Measurements from ENCODE around the gene TLDC2.

DNA sequence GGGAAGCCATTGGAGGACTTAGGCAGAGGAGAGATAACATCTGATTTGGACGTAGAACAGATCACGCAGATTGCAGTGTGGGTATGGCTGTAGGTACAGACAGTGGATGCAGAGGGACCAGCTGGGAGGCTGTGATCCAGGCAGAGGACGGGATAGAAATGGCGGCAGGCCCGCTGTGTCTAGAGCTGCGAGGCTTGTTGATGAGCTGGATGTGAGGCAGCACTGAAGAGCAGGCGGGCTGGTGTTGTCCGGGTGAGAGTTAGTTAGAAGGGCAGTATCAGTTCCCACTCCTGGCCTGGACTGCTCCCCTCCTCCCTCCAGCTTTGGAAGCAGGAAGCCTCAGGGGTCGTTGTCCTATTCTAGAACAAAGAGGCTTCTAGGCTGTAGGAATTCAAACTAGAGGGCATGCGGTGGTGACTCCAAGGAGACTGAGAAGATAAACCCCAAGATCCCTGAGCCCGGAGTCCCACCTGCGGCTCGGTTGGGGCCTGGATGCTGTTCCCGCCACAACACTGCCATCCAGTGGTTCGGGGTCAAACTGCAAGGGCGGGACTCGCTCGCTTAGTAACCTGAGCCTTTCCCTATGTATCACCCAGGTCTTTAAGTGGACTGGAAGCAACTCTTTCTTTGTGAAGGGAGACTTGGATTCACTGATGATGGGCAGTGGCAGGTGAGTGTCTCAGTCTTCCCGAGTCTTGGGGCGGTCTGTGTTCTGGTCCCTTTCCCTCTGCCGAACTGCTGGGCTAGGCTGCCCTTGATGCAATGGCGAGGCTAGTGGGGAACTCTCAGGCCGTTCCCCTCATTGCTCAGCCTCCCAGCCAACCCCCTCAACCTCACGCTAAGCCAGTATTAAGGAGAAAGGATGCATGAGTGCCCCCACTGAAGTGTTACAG, 11.2 kb downstream of the TLDC2 start:
- TF ChIP-seq CTCF (IDR thresholded peaks at IDR 0.05) (peak; percentile 94), ZFX (IDR thresholded peaks at IDR 0.05; ENCODE audit: borderline replicate concordance) (no peak)
